Ascending aorta (tissue), 2 donors: ENCODE results near the gene HJURP. TPM values are rescaled to one million over a fixed set of nuclear protein-coding genes. Genes with fewer than 3 reads are reported as not detected.

Source experiments
- DNase-seq, 2 donors: peaks; one replicate each; pipeline ENCODE4 v3.0.0-alpha.2; 2019; ENCODE audit warnings: low spot score in 2 of 2
- H3K27ac ChIP-seq, 2 donors: fragments of 200-600 bp; sonication (generic); one replicate each; pipeline ENCODE4 v1.5.1; 2016 to 2017; ENCODE audit warnings: mild to moderate bottlenecking in 1 of 2
- H3K27me3 ChIP-seq: fragments of 200-600 bp; sonication (generic); one replicate; pipeline ENCODE4 v1.5.1; 2017
- H3K36me3 ChIP-seq, 2 donors: fragments of 200-600 bp; sonication (generic); one replicate each; pipeline ENCODE4 v1.5.1; 2016
- H3K4me1 ChIP-seq, 2 donors: fragments of 200-600 bp; sonication (generic); one replicate each; pipeline ENCODE4 v1.5.1; 2016 to 2017; ENCODE audit warnings: mild to moderate bottlenecking in 1 of 2
- H3K4me3 ChIP-seq, 2 donors: fragments of 200-600 bp; sonication (generic); one replicate each; pipeline ENCODE4 v1.5.1; 2016 to 2017; ENCODE audit warnings: mild to moderate bottlenecking in 1 of 2
- H3K9me3 ChIP-seq, 2 donors: fragments of 200-600 bp; sonication (generic); one replicate each; pipeline ENCODE4 v1.5.1; 2016
- CTCF ChIP-seq, 3 experiments: fragments of 200-600 bp in 2 of 3; fragments of 450-650 bp in 1 of 3; sonication (generic) in 2 of 3; IDR thresholded peaks; one replicate each; pipeline ENCODE4 v1.5.1; 2016 to 2019; ENCODE audit warnings: antibody characterized with exemption in 3 of 3, mild to moderate bottlenecking in 1 of 3, moderate library complexity in 1 of 3
- intact Hi-C: fragments of 100-400 bp; cut with DNase I; formaldehyde crosslinking; loops from one replicate; pipeline ENCODE4 v1.15.1; 2023
- total RNA-seq: library from RNA; depleted of rRNA; stranded (reverse); fragments of >200 nt; gene quantifications from one replicate; pipeline ENCODE4 v1.1.0, GENCODE V29; 2016

The HJURP gene
- total RNA-seq, 1 donor from 2014 or later = not detected

DNA sequence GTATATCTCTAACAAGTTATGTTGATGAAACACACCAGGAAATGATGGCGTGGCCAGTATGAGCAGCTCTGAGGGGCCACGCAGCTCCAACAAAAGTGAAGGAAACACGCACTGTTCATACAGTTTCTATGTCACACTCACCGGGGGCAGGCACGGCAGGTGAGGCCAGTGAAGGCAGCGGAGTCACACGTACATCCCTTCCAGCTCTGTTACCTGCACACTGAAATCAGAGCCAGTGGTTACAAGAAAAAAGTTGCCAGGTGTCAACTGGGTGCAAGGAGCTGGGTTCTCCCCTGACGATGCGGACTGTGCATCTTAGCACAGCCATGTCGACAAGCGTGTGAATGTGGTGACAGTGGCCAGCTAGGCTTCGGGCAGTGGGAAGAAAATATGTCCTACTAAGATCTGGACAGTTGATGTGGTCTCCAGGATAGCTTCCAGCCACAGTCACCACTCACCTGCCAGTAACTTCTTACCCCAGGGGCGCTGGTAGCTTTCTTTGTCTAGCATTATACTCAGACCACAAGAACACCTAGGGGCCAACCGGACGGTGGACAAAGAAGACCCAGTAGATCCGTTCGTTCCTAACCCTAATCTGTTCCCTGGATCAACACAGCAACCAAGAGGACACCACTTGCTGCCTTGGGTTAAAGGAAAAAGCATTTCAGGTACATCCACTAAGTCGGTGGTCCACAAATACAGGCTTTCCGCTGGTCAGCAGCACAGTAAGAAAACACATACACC, 10.1 kb downstream of the HJURP start:
- no peak for TF ChIP-seq CTCF (IDR thresholded peaks at IDR 0.05)
- intact Hi-C loops = no loop called here
- no peak for DNase-seq
- Histone ChIP-seq H3K36me3 (no peaks in the 10 kb centered on the region), H3K27me3 (no peaks in the 10 kb centered on the region), H3K4me1 (no peaks in the 10 kb centered on the region), H3K9me3 (no peaks in the 10 kb centered on the region), H3K27ac (no peak overlapping the region), H3K4me3 (no peak overlapping the region)

DNA sequence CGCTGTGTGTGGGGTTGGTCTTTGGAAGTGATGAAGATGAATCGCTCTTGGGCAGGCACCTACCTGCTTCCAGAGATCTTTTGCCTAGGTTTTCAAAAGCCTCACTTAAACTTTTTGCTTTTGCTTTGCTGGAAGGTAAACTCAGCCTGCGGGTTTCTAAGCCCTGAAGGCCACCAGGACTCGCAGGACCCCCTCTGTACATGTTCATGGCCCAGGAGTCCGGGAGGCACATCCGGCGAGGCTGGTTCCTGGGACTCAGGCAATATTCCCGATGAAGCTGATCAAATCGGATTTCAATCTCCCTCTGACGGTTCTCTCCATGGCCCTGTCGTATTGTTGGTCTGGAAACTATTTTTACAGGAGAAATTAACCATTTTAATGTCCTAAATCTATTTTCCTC, 13.2 kb downstream of the HJURP start:
- no peaks in the 10 kb centered on the region for H3K36me3 ChIP-seq
- no peaks in the 10 kb centered on the region for H3K9me3 ChIP-seq
- H3K4me3 ChIP-seq = no peak overlapping the region
- no peak overlapping the region for H3K27ac ChIP-seq
- no peaks in the 10 kb centered on the region for H3K4me1 ChIP-seq
- no peaks in the 10 kb centered on the region for H3K27me3 ChIP-seq
- DNase-seq = no peak
- TF ChIP-seq CTCF (IDR thresholded peaks at IDR 0.05) = no peak
- intact Hi-C loops = no loop called here

DNA sequence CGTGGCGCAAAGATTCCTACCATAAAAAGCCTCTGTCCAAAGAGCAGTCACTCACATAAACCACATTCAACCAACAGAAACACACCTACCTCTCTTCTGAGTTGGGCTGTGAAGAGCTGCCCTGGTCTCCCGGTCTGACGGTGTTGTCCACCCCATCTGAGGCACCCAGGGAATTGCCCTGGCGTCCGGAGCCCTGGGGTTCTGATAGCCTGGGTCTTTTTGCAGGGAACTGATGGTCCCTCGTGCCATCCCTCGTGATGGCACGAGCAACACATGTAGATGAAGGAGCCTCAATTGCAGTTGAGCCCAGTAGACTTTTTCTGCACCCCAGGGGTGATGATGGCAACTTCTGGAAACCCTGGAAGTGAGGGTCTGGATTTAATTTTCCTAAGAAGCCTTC, 13.8 kb downstream of the HJURP start:
- Histone ChIP-seq H3K4me3 (no peak overlapping the region), H3K9me3 (no peaks in the 10 kb centered on the region), H3K4me1 (no peaks in the 10 kb centered on the region), H3K27me3 (no peaks in the 10 kb centered on the region), H3K27ac (no peak overlapping the region), H3K36me3 (no peaks in the 10 kb centered on the region)
- no peak for DNase-seq
- intact Hi-C loops = no loop called here
- TF ChIP-seq CTCF (IDR thresholded peaks at IDR 0.05) = no peak

- DNase-seq = no peak
- Histone ChIP-seq H3K27me3 (no peaks in the 10 kb centered on the region), H3K27ac (no peak overlapping the region), H3K4me1 (no peaks in the 10 kb centered on the region), H3K9me3 (no peaks in the 10 kb centered on the region), H3K4me3 (no peak overlapping the region), H3K36me3 (no peaks in the 10 kb centered on the region)
- intact Hi-C loops = no loop called here
- no peak for TF ChIP-seq CTCF (IDR thresholded peaks at IDR 0.05)
These were observed 14.9 kb downstream of the HJURP start for GRCh38 chr2:233839447-233839820.

- Histone ChIP-seq H3K9me3 (no peaks in the 10 kb centered on the region), H3K4me1 (no peaks in the 10 kb centered on the region), H3K27ac (no peak overlapping the region), H3K36me3 (no peaks in the 10 kb centered on the region), H3K27me3 (no peaks in the 10 kb centered on the region), H3K4me3 (no peak overlapping the region)
- TF ChIP-seq CTCF (IDR thresholded peaks at IDR 0.05) = no peak
- intact Hi-C loops = no loop called here
- DNase-seq = no peak
These were observed 15.4 kb downstream of the HJURP start for GRCh38 chr2:233838726-233839446.
